ENCODE measurements around the gene RTEL1.
A peak's percentile ranks its signal among the peaks of the same experiment; 100 is the strongest.

RTEL1 gene

GRCh38 chr20:63679799-63680305, 21.7 kb downstream of the RTEL1 start:
- no peak for FAIRE-seq
- DNase-seq (ENCODE audit: insufficient read length, low spot score) = no peak
- TF ChIP-seq POLR2A (IDR thresholded peaks at IDR 0.05; ENCODE audit: low read depth, low read length) = no peak

GRCh38 chr20:63680427-63680826, 22.3 kb downstream of the RTEL1 start:
- FAIRE-seq (no peak), DNase-seq (ENCODE audit: insufficient read length, low spot score) (no peak)
- TF ChIP-seq POLR2A (IDR thresholded peaks at IDR 0.05; ENCODE audit: low read depth, low read length) = no peak

GRCh38 chr20:63680857-63681608, 22.9 kb downstream of the RTEL1 start:
- FAIRE-seq (no peak), DNase-seq (ENCODE audit: insufficient read length, low spot score) (no peak)
- TF ChIP-seq POLR2A (IDR thresholded peaks at IDR 0.05; ENCODE audit: low read depth, low read length) = no peak

GRCh38 chr20:63681609-63682142, 23.6 kb downstream of the RTEL1 start:
- DNase-seq (ENCODE audit: insufficient read length, low spot score) (no peak), FAIRE-seq (no peak)
- TF ChIP-seq POLR2A (IDR thresholded peaks at IDR 0.05; ENCODE audit: low read depth, low read length) = no peak

GRCh38 chr20:63682384-63683139, 24.4 kb downstream of the RTEL1 start:
- peak; percentile 59 for TF ChIP-seq POLR2A (IDR thresholded peaks at IDR 0.05; ENCODE audit: low read depth, low read length)
- peak; percentile 79 for FAIRE-seq
- peak; percentile 99 for DNase-seq (ENCODE audit: insufficient read length, low spot score)

- FAIRE-seq = no peak
- TF ChIP-seq POLR2A (IDR thresholded peaks at IDR 0.05; ENCODE audit: low read depth, low read length) = no peak
- no peak for DNase-seq (ENCODE audit: insufficient read length, low spot score)
Observed at GRCh38 chr20:63685269-63686026, 27.3 kb downstream of the RTEL1 start.

GRCh38 chr20:63686094-63686491, 28.0 kb downstream of the RTEL1 start:
- no peak for TF ChIP-seq POLR2A (IDR thresholded peaks at IDR 0.05; ENCODE audit: low read depth, low read length)
- DNase-seq (ENCODE audit: insufficient read length, low spot score) (no peak), FAIRE-seq (no peak)

GRCh38 chr20:63686492-63687321, 28.6 kb downstream of the RTEL1 start:
- DNase-seq (ENCODE audit: insufficient read length, low spot score) = no peak
- no peak for TF ChIP-seq POLR2A (IDR thresholded peaks at IDR 0.05; ENCODE audit: low read depth, low read length)
- no peak for FAIRE-seq

GRCh38 chr20:63687419-63688178, 29.5 kb downstream of the RTEL1 start:
- no peak for DNase-seq (ENCODE audit: insufficient read length, low spot score)
- no peak for TF ChIP-seq POLR2A (IDR thresholded peaks at IDR 0.05; ENCODE audit: low read depth, low read length)
- no peak for FAIRE-seq

GRCh38 chr20:63688228-63689045, 30.3 kb downstream of the RTEL1 start:
- no peak for FAIRE-seq
- no peak for TF ChIP-seq POLR2A (IDR thresholded peaks at IDR 0.05; ENCODE audit: low read depth, low read length)

More at GRCh38 chr20:63688228-63689045, 30.3 kb downstream of the RTEL1 start:
- DNase-seq (ENCODE audit: insufficient read length, low spot score) = no peak
